Trophoblast cell (in vitro differentiated cells and primary cell): ENCODE measurements around the gene TGFBR1.

Experiments used
- DNase-seq, 2 donors: peaks; one replicate each; pipeline ENCODE4 v3.0.0-alpha.2; 2016
- H2AFZ ChIP-seq: 2 replicates; pipeline ENCODE4 v1.6.1; 2013; ENCODE audit warnings: low read length, moderate library complexity, mild to moderate bottlenecking; ENCODE audit not compliant: insufficient read depth, poor library complexity
- H2AK5ac ChIP-seq: 2 replicates; pipeline ENCODE4 v1.6.1; 2013; ENCODE audit warnings: mild to moderate bottlenecking, low read length
- H2BK120ac ChIP-seq: 2 replicates; pipeline ENCODE4 v1.6.1; 2013; ENCODE audit warnings: low read length, mild to moderate bottlenecking, moderate library complexity; ENCODE audit not compliant: insufficient read depth, poor library complexity
- H2BK12ac ChIP-seq: 2 replicates; pipeline ENCODE4 v1.6.1; 2013; ENCODE audit warnings: mild to moderate bottlenecking, low read length, moderate library complexity
- H2BK5ac ChIP-seq: 2 replicates; pipeline ENCODE4 v1.6.1; 2013; ENCODE audit warnings: low read length, low read depth, moderate library complexity, mild to moderate bottlenecking; ENCODE audit not compliant: poor library complexity
- H3K14ac ChIP-seq: 2 replicates; pipeline ENCODE4 v1.6.1; 2013; ENCODE audit warnings: mild to moderate bottlenecking, low read length
- H3K18ac ChIP-seq: 2 replicates; pipeline ENCODE4 v1.6.1; 2013; ENCODE audit warnings: mild to moderate bottlenecking, low read length
- H3K23ac ChIP-seq: 2 replicates; pipeline ENCODE4 v1.6.1; 2013; ENCODE audit warnings: low read length
- H3K27ac ChIP-seq: 2 replicates; pipeline ENCODE4 v1.5.1; 2013; ENCODE audit warnings: low read depth, mild to moderate bottlenecking, inconsistent platforms, low read length, moderate library complexity
- H3K27me3 ChIP-seq: 2 replicates; pipeline ENCODE4 v1.6.1; 2013; ENCODE audit warnings: inconsistent platforms, mild to moderate bottlenecking, low read length, moderate library complexity; ENCODE audit not compliant: insufficient read depth
- H3K36me3 ChIP-seq, 2 experiments: 1 replicate in 1 of 2; 2 replicates in 1 of 2; pipeline ENCODE4 v1.6.1; 2013; ENCODE audit warnings: low read length in 2 of 2, mild to moderate bottlenecking in 2 of 2, moderate library complexity in 1 of 2; ENCODE audit not compliant: insufficient read depth in 2 of 2, control insufficient read depth in 1 of 2
- H3K4ac ChIP-seq: 2 replicates; pipeline ENCODE4 v1.6.1; 2013; ENCODE audit warnings: low read depth, mild to moderate bottlenecking, low read length, moderate library complexity
- H3K4me1 ChIP-seq, 2 experiments: 1 replicate in 1 of 2; 2 replicates in 1 of 2; pipeline ENCODE4 v1.6.1; 2013; ENCODE audit warnings: low read length in 2 of 2, mild to moderate bottlenecking in 2 of 2, moderate library complexity in 1 of 2; ENCODE audit not compliant: insufficient read depth in 2 of 2, control insufficient read depth in 1 of 2
- H3K4me2 ChIP-seq: 2 replicates; pipeline ENCODE4 v1.6.1; 2013; ENCODE audit warnings: inconsistent platforms, mild to moderate bottlenecking, low read length, moderate library complexity
- H3K4me3 ChIP-seq: 2 replicates; pipeline ENCODE4 v1.5.1; 2013; ENCODE audit warnings: mild to moderate bottlenecking, low read depth, low read length, inconsistent platforms
- H3K79me1 ChIP-seq: one replicate; pipeline ENCODE4 v1.6.1; 2013; ENCODE audit warnings: low read length
- H3K79me2 ChIP-seq: 2 replicates; pipeline ENCODE4 v1.6.1; 2013; ENCODE audit warnings: low read length, mild to moderate bottlenecking; ENCODE audit not compliant: control insufficient read depth, insufficient read depth, poor library complexity
- H3K9ac ChIP-seq: 2 replicates; pipeline ENCODE4 v1.6.1; 2013; ENCODE audit warnings: mild to moderate bottlenecking, low read length
- H3K9me3 ChIP-seq: 2 replicates; pipeline ENCODE4 v1.6.1; 2013; ENCODE audit warnings: low read depth, mild to moderate bottlenecking, control low read depth, inconsistent platforms, low read length; ENCODE audit not compliant: insufficient read depth
- H4K12ac ChIP-seq: 2 replicates; pipeline ENCODE4 v1.6.1; 2013; ENCODE audit warnings: low read depth, mild to moderate bottlenecking, low read length, moderate library complexity
- H4K8ac ChIP-seq: 2 replicates; pipeline ENCODE4 v1.6.1; 2013; ENCODE audit warnings: low read depth, mild to moderate bottlenecking, low read length, moderate library complexity
- H4K91ac ChIP-seq: one replicate; pipeline ENCODE4 v1.6.1; 2013; ENCODE audit warnings: low read depth, mild to moderate bottlenecking, low read length, moderate library complexity
- WGBS: extraction: QIAGEN DNeasy Blood & Tissue Kit; methylation state at CpG from one replicate; pipeline ENCODE4 v1.1.7; 2013; ENCODE audit warnings: missing lambda C conversion rate; ENCODE audit not compliant: insufficient read length, insufficient coverage; ENCODE audit errors: extremely low coverage; 5-methylcytosine and 5-hydroxymethylcytosine counted together

TGFBR1 gene

GRCh38 chr9:99189887-99190596, 85.1 kb downstream of the TGFBR1 start:
- WGBS: no CpG with 5 or more reads among the region's 8 CpGs

GRCh38 chr9:99190597-99191283, 85.8 kb downstream of the TGFBR1 start:
- no peaks in the 10 kb centered on the region for H3K79me1 ChIP-seq
- no peak overlapping the region for H3K4ac ChIP-seq
- no peak overlapping the region for H2BK120ac ChIP-seq
- no peaks in the 10 kb centered on the region for H3K9me3 ChIP-seq
- H3K4me1 ChIP-seq: no peaks in the 10 kb centered on the region
- H3K36me3 ChIP-seq: no peaks in the 10 kb centered on the region
- no peak overlapping the region for H4K8ac ChIP-seq
- no peak overlapping the region for H3K18ac ChIP-seq
- no peaks in the 10 kb centered on the region for H3K27me3 ChIP-seq
- no peak overlapping the region for H3K23ac ChIP-seq
- no peak overlapping the region for H2BK12ac ChIP-seq
- H3K27ac ChIP-seq: no peak overlapping the region
- DNase-seq: no peak
- H3K79me2 ChIP-seq: no peaks in the 10 kb centered on the region
- no peak overlapping the region for H4K91ac ChIP-seq
- no peak overlapping the region for H3K4me2 ChIP-seq
- H3K9ac ChIP-seq: no peak overlapping the region
- H2AFZ ChIP-seq: no peak overlapping the region
- no peak overlapping the region for H3K4me3 ChIP-seq
- WGBS: no CpG with 5 or more reads among the region's 3 CpGs
- H2AK5ac ChIP-seq: no peak overlapping the region
- H4K12ac ChIP-seq: no peak overlapping the region
- H3K14ac ChIP-seq: no peak overlapping the region
- no peak overlapping the region for H2BK5ac ChIP-seq

More at GRCh38 chr9:99189887-99190596, 85.1 kb downstream of the TGFBR1 start:
- no peaks in the 10 kb centered on the region for H3K4me1 ChIP-seq
- no peak overlapping the region for H3K4me3 ChIP-seq
- no peak for DNase-seq
- no peak overlapping the region for H3K27ac ChIP-seq
- no peak overlapping the region for H3K18ac ChIP-seq
- H2BK5ac ChIP-seq: no peak overlapping the region
- no peak overlapping the region for H2BK120ac ChIP-seq
- H3K36me3 ChIP-seq: no peaks in the 10 kb centered on the region
- H4K12ac ChIP-seq: no peak overlapping the region
- no peak overlapping the region for H3K4ac ChIP-seq
- H3K79me2 ChIP-seq: no peaks in the 10 kb centered on the region
- no peak overlapping the region for H2BK12ac ChIP-seq
- H3K23ac ChIP-seq: no peak overlapping the region
- H4K91ac ChIP-seq: no peak overlapping the region
- H3K14ac ChIP-seq: no peak overlapping the region
- H3K4me2 ChIP-seq: no peak overlapping the region
- H2AFZ ChIP-seq: no peak overlapping the region
- H2AK5ac ChIP-seq: no peak overlapping the region
- H3K9ac ChIP-seq: no peak overlapping the region
- no peaks in the 10 kb centered on the region for H3K9me3 ChIP-seq
- H3K27me3 ChIP-seq: no peaks in the 10 kb centered on the region
- no peak overlapping the region for H4K8ac ChIP-seq
- no peaks in the 10 kb centered on the region for H3K79me1 ChIP-seq

GRCh38 chr9:99192786-99193465, 88.0 kb downstream of the TGFBR1 start:
- H3K27ac ChIP-seq: no peak overlapping the region
- no peak overlapping the region for H2BK12ac ChIP-seq
- DNase-seq: peak in 1 of 2 donors; percentile 23
- H4K12ac ChIP-seq: no peak overlapping the region
- H3K9me3 ChIP-seq: peaks cover 2% of the 10 kb centered on the region
- H2BK120ac ChIP-seq: no peak overlapping the region
- no peak overlapping the region for H3K9ac ChIP-seq
- H4K91ac ChIP-seq: no peak overlapping the region
- no peak overlapping the region for H2AFZ ChIP-seq
- H3K14ac ChIP-seq: no peak overlapping the region
- H3K79me2 ChIP-seq: no peaks in the 10 kb centered on the region
- H4K8ac ChIP-seq: no peak overlapping the region
- H3K23ac ChIP-seq: no peak overlapping the region
- H3K4me2 ChIP-seq: no peak overlapping the region
- H2AK5ac ChIP-seq: no peak overlapping the region
- H3K4ac ChIP-seq: no peak overlapping the region
- H3K27me3 ChIP-seq: no peaks in the 10 kb centered on the region
- no CpG with 5 or more reads among the region's 5 CpGs for WGBS
- H3K4me3 ChIP-seq: no peak overlapping the region
- no peaks in the 10 kb centered on the region for H3K79me1 ChIP-seq
- H2BK5ac ChIP-seq: no peak overlapping the region
- no peaks in the 10 kb centered on the region for H3K4me1 ChIP-seq
- H3K36me3 ChIP-seq: no peaks in the 10 kb centered on the region
- no peak overlapping the region for H3K18ac ChIP-seq

- H3K4ac ChIP-seq: no peak overlapping the region
- no peak overlapping the region for H2BK120ac ChIP-seq
- H3K36me3 ChIP-seq: no peaks in the 10 kb centered on the region
- no peak overlapping the region for H2AFZ ChIP-seq
- H3K9me3 ChIP-seq: peaks cover 2% of the 10 kb centered on the region
- H3K4me3 ChIP-seq: no peak overlapping the region
- H2BK12ac ChIP-seq: no peak overlapping the region
- H2AK5ac ChIP-seq: no peak overlapping the region
- no peak overlapping the region for H3K27ac ChIP-seq
- no CpG with 5 or more reads among the region's 2 CpGs for WGBS
- H3K27me3 ChIP-seq: no peaks in the 10 kb centered on the region
- DNase-seq: no peak
- no peak overlapping the region for H4K8ac ChIP-seq
- H4K12ac ChIP-seq: no peak overlapping the region
- H3K18ac ChIP-seq: no peak overlapping the region
- H3K79me2 ChIP-seq: no peaks in the 10 kb centered on the region
- no peaks in the 10 kb centered on the region for H3K4me1 ChIP-seq
- H3K9ac ChIP-seq: no peak overlapping the region
- H3K14ac ChIP-seq: no peak overlapping the region
- no peak overlapping the region for H2BK5ac ChIP-seq
- H4K91ac ChIP-seq: no peak overlapping the region
- H3K4me2 ChIP-seq: no peak overlapping the region
- no peak overlapping the region for H3K23ac ChIP-seq
- no peaks in the 10 kb centered on the region for H3K79me1 ChIP-seq
Observed at GRCh38 chr9:99193466-99193821, 88.5 kb downstream of the TGFBR1 start.
